Fibroblast of mammary gland (primary cell): ENCODE results near the gene HPSE2.
A peak's percentile ranks its signal among the peaks of the same experiment; 100 is the strongest.

Experiments
- DNase-seq: peaks from one replicate; pipeline ENCODE4 v3.0.0-alpha.2; 2010; ENCODE audit warnings: low read depth
- H3K4me3 ChIP-seq: 2 replicates; pipeline ENCODE4 v1.5.1; 2011; ENCODE audit warnings: low read depth, mild to moderate bottlenecking, low read length, moderate library complexity; ENCODE audit not compliant: control insufficient read depth
- TF ChIP-seq, protein P1 (sequence below): conservative IDR thresholded peaks from 2 replicates; pipeline ENCODE4 v1.5.1; 2011; ENCODE audit warnings: low read depth, low read length, inconsistent platforms; ENCODE audit not compliant: control insufficient read depth, insufficient read depth

The HPSE2 gene

GRCh38 chr10:98469001-98469931, 766.4 kb downstream of the HPSE2 start:
- DNase-seq, result peak; percentile 87
- H3K4me3 ChIP-seq, result no peak overlapping the region
- TF ChIP-seq, protein P1, sequence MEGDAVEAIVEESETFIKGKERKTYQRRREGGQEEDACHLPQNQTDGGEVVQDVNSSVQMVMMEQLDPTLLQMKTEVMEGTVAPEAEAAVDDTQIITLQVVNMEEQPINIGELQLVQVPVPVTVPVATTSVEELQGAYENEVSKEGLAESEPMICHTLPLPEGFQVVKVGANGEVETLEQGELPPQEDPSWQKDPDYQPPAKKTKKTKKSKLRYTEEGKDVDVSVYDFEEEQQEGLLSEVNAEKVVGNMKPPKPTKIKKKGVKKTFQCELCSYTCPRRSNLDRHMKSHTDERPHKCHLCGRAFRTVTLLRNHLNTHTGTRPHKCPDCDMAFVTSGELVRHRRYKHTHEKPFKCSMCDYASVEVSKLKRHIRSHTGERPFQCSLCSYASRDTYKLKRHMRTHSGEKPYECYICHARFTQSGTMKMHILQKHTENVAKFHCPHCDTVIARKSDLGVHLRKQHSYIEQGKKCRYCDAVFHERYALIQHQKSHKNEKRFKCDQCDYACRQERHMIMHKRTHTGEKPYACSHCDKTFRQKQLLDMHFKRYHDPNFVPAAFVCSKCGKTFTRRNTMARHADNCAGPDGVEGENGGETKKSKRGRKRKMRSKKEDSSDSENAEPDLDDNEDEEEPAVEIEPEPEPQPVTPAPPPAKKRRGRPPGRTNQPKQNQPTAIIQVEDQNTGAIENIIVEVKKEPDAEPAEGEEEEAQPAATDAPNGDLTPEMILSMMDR, result no peak

DNA sequence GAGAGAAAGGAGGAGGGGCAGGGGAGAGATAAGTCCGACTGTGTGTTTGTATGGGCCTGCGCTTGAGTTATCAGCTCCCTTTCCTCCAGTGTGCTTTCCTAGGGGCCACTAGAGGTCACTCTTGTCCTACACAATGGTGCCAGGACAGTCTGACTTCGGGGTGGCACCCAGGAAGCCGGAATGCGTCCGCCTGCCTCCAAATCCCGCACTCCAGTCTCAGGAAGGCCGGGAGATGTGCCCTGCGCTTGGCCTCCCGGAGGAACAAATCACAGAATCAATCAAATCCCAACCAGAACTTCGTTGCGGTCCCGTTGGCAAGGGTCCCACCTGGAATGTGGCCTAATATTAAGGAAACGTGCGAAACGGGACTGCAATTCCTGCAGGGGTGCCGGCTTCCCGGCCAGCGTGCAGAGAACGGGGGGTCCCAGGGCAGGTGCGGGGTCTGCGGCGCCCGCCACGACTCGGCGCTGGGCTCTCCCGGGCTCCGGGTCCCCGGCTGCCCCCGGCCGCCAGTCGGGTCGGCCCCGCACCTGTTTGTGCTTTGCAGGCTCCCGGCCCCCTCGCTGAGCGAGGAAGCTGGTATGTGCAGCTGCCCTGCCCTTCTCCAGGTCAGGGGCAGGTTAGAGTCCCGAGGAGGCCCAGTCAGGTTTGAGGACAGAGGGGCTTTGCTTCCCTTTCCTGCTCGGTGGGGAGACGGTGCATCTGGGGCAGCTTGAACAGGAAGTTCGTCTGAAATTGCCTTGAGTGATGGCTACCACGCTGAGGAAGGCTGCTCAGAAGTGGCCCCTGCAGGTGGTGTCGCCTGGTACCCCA, 767.9 kb downstream of the HPSE2 start:
- peak; percentile 87 for DNase-seq
- H3K4me3 ChIP-seq, result peak overlapping the region; percentile 44
- TF ChIP-seq, protein P1, result peak; percentile 87

GRCh38 chr10:98466861-98467505, 768.7 kb downstream of the HPSE2 start:
- DNase-seq, result no peak
- no peak overlapping the region for H3K4me3 ChIP-seq
- TF ChIP-seq, protein P1, result no peak

DNA sequence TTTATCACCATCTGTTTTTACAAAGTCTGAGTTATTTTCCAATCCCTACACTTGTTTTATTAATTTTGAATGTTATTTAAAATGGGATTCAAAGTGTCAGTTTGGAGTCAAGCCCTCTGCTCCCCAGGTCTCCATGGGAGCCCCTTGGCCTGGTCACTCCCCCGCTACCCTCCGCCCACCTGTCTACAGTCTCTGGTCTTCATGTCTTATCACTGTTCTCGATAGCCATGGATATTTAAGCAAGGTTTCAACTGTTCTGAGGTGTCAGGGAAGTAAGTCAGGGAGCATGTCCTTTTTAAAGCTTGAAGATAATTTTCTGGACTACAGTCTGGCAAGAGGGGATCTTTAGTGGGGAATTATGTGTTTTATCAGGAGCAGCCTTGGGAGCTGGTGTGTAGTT, 769.8 kb downstream of the HPSE2 start:
- H3K4me3 ChIP-seq, result no peak overlapping the region
- TF ChIP-seq, protein P1, result no peak
- no peak for DNase-seq

DNA sequence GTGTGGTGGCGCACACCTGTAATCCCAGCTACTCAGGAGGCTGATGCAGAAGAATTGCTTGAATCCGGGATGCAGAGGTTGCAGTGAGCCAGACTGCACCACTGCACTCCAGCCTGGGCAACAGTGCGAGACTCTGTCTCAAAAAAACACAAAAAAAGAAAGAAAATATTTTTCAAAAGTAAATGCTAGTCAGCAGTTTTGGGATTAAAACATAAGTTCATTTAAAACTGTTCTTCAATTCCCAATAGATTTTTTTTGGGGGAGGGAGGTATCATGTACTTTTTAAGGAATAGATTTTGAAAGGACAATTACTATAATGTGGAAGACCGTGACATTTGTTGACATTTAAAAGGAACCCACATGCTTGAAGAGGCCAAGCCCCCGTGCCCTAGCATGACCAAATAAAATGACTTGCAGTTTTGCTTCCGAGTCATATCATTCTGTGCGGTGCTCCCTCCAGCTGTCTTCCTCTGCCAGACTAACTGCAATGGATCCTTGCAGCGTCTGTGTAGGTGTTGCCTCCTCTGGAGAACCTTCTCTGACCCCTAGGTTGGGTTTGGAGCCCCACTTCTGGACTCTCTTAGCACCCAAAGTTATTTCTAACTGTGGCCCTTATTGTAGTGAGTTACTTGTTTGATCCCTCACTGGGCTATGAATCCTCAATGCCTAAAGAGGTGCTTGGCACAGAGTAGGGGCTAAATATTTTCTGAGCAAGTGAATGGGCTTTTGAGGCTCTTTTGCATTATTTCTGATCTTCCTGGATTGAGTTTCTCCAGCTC, 771.5 kb downstream of the HPSE2 start:
- TF ChIP-seq, protein P1, result no peak
- H3K4me3 ChIP-seq, result no peak overlapping the region
- no peak for DNase-seq

GRCh38 chr10:98463016-98463415, 772.6 kb downstream of the HPSE2 start:
- DNase-seq, result no peak
- H3K4me3 ChIP-seq, result no peak overlapping the region
- TF ChIP-seq, protein P1, result no peak
